Amygdala (tissue), 56 donors: ENCODE measurements around the gene PCNX2.

Experiments
- DNase-seq, 56 donors: peaks; one replicate each; lab custom pipeline; 2025; lab: John Stamatoyannopoulos, UW

PCNX2 gene

DNA sequence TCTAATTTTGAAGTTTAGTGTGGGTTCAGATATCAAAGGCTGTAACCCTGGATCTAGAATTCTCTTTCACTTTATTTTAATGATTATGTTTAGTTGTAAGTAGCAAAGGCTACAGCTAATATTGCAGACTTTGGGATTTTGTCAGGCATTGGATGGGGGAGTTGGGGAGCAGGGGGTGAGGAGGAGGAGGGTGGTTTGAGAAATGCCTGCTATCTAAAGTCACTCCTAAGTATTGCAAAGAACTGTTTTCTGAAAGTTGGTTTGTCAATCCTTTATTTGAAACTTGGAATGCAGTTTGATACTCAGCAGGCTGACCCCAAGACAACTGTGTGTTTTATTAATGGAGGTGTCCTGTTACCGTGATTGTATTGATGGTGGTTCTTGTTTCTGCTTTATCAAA is 343.9 kb downstream of the PCNX2 start:
- DNase-seq = no peak

DNA sequence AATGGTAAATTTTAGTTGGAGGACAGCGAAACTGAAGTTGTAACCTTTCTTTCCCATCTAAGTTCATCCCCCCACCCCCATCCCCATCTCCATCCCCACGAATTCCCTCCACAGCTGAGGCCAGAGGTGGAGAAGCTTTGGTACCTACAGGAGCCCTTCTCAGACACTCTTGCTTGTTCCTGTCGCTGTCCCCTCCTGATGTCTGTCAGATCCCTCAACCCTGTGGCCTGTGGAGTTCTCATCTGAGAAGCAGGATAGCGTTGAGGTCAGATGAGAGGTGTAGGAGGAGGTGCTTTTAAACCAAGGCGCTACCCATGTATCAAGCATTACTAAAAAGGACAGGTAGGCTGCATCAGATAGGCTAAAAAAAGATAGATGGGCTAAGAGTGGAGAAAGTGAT is 344.3 kb downstream of the PCNX2 start:
- peak in 1 of 56 donors; percentile 24 for DNase-seq

DNA sequence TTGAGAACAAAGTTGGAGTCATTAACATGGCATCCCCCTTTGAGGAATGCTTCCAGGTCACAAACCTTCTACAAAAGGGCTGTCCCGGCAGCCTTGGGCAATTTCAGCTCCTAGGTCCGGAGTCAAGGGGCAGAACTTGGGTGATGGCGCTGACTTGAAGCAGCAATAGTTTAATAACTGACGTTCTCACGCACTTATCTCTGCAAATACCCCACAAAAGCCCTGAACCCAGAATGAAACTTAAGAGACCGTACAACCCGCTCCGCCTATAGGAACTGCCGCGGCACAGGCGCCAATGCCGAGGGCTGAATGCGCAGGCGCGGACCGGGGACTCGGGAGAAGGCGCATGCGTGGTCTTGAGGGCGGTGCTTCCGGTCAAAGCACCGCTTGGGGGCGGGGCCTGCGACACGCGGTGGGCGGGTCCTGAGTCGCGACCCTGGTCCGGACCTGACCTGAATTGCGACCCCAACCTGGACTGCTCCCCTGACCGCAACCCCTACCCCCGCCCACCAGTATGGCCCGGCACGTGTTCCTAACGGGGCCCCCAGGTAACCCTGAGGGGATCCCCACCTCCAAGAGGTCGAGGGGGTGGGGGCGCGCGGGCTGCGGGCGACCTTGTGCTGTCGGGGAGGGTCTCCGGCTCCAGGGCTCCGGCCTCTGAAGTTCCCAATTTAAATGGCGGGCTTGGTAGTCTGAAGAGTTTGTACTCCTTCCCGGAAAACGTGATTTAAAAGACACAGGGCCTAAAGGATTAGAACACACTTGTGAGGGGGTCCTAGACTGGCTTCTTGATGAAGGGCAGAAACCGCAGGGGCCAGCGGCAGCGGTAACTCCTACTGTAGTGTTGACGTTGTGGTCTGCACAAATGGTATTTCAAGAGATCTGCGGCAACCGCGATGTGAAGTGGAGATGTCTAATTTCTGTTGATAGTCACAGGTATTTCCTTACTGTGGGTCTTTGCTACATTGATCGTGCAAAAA is 345.0 kb downstream of the PCNX2 start, which contains the start of gene NTPCR:
Gene NTPCR (plus strand): TSS at position 415 of the 980 bp plus-strand sequence. CDS start 100 bp downstream, at position 515.
- DNase-seq = peak in 55 of 56 donors; percentile 37 to 95 (median 85)

DNA sequence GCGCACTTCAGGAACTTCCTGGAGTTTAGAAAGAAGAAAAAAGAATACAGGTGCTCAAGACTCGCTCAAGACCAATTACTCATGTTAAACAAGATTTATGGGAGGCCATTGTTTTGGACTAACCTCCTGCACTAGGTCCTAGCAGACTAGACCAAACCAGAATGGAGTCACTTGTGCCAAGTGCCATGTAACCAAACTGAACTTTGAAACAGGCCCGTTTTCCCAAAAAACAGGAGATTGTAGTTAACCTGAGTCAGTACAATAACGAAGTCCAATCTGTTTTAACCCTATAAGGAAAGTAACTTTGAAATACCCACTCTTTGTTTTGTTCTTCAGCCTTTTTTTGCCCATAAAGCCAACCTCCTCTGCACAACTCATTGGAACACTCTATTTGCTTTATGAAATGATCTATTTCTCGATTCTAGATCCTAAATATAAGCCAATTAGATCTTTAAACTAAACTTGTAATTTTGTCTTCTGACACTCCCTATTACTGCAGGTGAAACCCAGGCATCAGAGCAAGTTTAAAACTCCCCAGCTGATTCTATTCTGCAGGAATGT is 345.8 kb downstream of the PCNX2 start:
- no peak for DNase-seq

DNA sequence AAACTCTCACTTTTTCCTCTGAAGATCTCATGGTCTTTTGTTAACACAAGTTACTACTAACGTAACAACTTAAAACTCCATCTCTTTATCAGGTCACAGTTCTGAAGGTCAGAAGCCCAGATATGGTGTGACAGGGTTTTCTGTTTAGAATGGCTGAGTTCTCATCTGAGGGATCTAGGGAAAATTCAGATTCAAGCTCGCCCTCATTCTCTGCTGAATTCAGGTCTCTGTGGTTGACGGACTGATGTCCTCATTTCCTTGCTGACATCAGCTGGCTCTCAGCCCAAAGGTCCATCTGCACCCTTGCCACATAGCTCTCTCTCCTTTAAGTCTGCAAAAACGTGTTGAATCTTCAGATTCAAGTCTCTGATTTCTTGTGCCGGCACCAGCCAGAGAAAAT is 351.2 kb downstream of the PCNX2 start:
- no peak for DNase-seq

DNA sequence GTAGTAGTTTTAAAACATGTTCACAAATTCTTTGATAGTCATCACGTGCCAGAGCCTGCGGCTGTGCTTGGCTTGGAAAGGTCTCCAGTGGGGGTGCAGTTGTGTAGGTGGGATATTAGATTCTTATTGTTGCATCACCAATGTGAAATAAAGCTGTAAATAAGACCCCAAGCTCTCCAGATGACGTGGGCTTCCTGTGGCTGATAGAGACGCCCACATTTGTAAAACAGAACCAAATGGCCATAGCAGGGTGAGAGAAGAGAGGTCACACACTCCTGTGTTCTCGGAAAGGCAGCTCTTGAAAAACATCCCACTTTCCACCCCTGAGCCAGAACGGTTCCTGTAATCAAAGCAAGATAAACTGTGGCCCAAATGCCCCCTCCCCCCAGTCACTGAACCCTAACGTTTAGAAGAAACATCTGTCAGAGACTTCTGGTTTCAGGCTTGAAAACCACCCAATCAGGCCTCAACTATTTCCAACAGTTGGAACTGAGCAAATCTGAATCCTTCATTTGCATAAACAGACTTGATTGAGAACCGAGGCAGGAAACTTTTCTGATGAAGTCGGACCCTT is 351.8 kb downstream of the PCNX2 start:
- DNase-seq = no peak

DNA sequence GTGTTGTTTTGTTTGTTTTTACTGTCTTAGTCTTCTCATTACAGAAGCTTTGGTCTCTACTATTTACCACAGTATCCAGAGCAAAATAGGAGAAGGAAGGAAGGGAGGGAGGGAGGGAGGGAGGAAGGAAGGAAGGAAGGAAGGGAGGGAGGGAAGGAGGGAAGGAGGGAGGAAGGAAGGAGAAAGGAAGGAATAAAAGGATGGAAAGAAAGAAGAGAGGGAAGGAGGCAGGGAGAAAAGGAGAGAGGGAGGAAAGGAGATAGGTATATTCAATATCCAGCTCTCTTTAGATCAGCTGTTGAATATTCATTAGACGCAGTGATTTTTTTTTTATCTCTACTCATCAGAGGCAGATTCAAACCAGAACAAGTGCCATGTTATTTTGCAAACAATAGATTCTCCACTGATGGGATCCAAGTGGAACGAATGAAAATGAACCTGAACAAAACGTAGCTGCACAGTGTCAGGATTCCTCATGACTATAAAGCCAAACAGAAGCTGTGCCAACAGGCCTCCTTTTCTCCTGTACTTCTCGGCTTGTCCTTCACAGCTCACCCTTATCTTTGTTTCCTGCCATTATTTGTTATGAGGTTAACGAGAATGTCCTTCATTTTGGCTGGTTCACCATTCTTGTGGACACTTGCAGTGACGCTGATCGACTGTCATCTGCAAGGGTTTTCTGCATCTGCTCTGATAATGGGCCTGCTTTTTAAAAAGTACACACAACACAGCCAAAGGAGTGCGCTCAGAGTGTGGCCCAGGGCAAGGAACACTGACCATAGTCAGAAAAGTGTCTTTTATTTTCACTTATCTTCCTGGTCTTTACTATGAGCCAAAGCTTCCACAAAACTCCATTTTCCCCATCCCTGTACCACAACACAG is 352.9 kb downstream of the PCNX2 start:
- DNase-seq = no peak

DNA sequence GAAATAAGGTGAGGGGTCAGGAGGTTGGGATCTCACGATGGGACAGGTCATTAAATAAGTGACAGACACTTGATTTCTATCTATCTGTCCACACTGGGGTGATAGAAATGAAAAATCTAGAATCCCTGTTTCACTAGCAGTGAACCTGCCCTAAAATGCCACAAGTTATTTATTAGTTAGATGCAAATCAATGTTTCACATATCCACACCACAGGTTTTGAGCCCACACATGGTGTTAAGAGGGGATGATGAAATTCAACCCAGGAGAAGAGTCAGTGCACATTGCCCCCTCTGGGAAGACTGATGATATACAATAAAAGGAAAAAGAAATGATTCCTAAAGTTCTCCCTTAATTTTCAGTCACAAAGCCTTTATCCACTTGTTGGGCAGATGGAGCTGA is 355.3 kb downstream of the PCNX2 start:
- no peak for DNase-seq

DNA sequence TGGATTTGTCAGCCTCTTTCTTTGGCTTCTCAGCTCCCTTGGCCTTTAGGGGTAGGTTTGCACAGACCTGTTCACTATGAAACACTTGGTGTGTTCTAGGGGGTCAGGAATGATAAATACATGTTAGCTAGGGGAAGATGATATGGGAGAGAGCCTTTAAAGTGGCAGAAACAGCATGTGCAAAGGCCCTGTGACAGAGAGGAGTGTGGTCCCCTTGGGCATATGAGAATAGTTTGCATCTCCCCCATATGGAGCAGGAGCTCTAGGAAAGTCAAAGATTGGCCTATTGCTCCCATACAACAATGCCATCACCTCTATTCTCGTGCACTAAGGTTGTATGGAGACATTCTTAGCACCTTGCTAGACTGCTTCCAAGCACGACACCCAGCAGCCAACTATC is 355.8 kb downstream of the PCNX2 start:
- DNase-seq = no peak

DNA sequence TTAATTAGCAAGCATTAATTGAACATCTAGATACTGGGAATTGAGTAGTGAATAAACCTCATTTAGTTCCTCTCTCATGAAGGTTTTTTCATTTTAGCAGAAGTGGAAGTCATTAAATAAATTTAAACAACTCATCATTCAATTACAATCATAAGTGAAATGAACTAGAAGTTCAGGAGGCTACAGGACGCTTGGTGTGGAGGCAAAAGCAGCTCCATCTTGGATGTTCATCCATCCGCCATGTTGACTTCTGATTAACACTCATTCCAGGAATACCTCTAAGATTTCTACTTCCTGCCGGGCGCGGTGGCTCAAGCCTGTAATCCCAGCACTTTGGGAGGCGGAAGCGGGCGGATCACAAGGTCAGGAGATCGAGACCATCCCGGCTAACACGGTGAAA is 356.6 kb downstream of the PCNX2 start:
- DNase-seq = no peak

DNA sequence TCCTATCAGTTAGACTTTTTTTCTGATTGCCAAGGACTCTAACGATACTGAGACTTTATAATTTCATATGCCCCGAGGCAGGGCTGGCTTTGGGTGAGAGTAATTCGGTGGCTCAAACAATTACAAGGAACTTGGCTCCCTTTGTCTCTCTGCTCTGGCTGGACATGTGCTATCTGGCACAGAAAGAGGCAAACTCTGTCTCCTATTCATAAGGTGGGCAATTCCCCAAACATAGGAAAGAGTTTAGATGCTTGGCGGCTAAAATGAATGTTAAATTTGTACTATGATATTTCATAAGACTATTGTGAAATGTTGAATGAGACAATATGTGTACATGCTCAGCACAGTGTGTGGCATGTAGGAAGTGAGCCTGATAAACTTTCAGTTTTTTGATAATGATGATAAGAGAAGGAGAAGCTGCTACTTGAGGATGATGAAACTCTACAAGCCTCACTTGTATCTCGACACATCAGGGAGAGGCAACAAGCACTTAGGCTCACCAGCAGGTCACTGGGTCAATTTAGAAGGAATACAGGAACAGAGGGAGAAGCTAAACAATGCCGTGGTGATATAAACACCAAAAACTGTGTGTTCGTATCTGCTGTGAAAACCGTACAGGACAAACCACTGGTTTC is 357.7 kb downstream of the PCNX2 start:
- no peak for DNase-seq

DNA sequence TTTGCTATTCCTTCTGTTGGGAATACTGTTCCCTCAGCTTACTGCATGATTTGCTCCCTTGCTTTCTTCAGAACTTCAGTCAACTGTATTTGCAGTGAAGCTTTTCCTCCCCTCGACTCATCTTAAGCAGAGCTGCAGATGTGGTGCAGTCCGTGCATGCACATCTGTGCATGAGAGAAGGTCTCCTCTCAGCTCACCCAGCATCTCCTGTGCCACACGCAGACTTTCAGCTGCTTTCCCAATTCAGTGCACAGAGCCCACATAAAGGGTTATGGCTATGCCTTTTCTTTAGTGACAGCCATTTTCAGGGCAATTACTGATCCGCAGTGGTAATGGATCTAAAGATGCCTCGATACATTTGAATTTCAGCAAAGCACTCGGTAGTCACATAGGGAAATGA is 358.6 kb downstream of the PCNX2 start:
- no peak for DNase-seq
